Left lung (tissue), 10 donors: ENCODE measurements around the gene NT5DC1. TPM values are rescaled to one million over a fixed set of nuclear protein-coding genes. Genes with fewer than 3 reads are reported as not detected.
"Not testable (repeated sequence)": the region's sequence is repeated elsewhere in the genome, so short reads cannot be mapped to it uniquely, and the experiment has no call there.

Experiments
- ATAC-seq: fragments of 200-7000 bp; cut with Tn5 transposase; one replicate; pipeline ENCODE4 v1.9.1; 2020; ENCODE audit warnings: moderate library complexity
- DNase-seq, 4 donors: peaks; one replicate each; pipeline ENCODE4 v3.0.0-alpha.2; 2013 to 2020
- H3K27ac ChIP-seq, 2 donors: fragments of 200-600 bp; sonication (generic) in 1 of 2; one replicate each; pipeline versions ENCODE4 v1.5.0 to v1.8.0; 2020 to 2021
- H3K27me3 ChIP-seq, 2 donors: fragments of 200-600 bp; sonication (generic) in 1 of 2; one replicate each; pipeline versions ENCODE4 v1.5.0 to v1.8.0; 2020 to 2021
- H3K36me3 ChIP-seq, 2 donors: fragments of 200-600 bp; sonication (generic) in 1 of 2; one replicate each; pipeline versions ENCODE4 v1.5.0 to v1.8.0; 2020 to 2021
- H3K4me1 ChIP-seq, 2 donors: fragments of 200-600 bp; one replicate each; pipeline ENCODE4 v1.8.0; 2021
- H3K4me3 ChIP-seq, 2 donors: fragments of 200-600 bp; sonication (generic) in 1 of 2; one replicate each; pipeline versions ENCODE4 v1.5.0 to v1.8.0; 2020 to 2021; ENCODE audit warnings: mild to moderate bottlenecking in 1 of 2
- H3K9me3 ChIP-seq, 2 donors: fragments of 200-600 bp; sonication (generic) in 1 of 2; one replicate each; pipeline versions ENCODE4 v1.5.0 to v1.8.0; 2020 to 2021
- CTCF ChIP-seq, 2 donors: fragments of 200-600 bp; sonication (generic) in 1 of 2; IDR thresholded peaks; one replicate each; pipeline versions ENCODE4 v1.5.0 to v1.8.0; 2021; ENCODE audit warnings: antibody characterized with exemption in 2 of 2
- intact Hi-C, 2 donors: fragments of 100-400 bp; cut with DNase I; formaldehyde crosslinking; loops; one replicate each; pipeline versions ENCODE4 v1.11.2 to v1.14.2; 2022
- polyA plus RNA-seq, 6 donors: library from polyadenylated mRNA; unstranded; fragments of 120-200 nt; gene quantifications; one replicate each; pipeline ENCODE4 v1.2.1, GENCODE V29; 2013; ENCODE audit not compliant: insufficient read length in 6 of 6
- total RNA-seq, 2 donors: library from RNA; stranded (reverse); fragmentation: NEBNext Ultra II Directional; extraction: Animal tissue kit (Norgen Biotek cat#: 25700); gene quantifications; one replicate each; pipeline ENCODE4 v1.2.1, GENCODE V29; 2021
- donor health status: DM: no; HTN: yes; CAD: no.
- donor health status: DM: no; HTN: no; CAD: no.

The NT5DC1 gene
- total and polyA plus RNA-seq, 8 donors = 36.9 to 56.8 (median 49.9) TPM

GRCh38 chr6:116280933-116281316, 180.3 kb downstream of the NT5DC1 start:
- Histone ChIP-seq H3K27me3 (no peaks in the 10 kb centered on the region), H3K27ac (peak overlapping the region in 1 of 2 donors; percentile 98), H3K9me3 (no peaks in the 10 kb centered on the region), H3K4me3 (no peak overlapping the region), H3K4me1 (peaks cover 15 to 40% of the 10 kb centered on the region in 2 donors), H3K36me3 (no peaks in the 10 kb centered on the region)
- intact Hi-C loops = loop anchor here in 1 of 2 donors (10.0 kb wide), 1 partner anchor 254 kb away; no protein-coding TSS in a partner anchor
- DNase-seq = no peak
- TF ChIP-seq CTCF (IDR thresholded peaks at IDR 0.05) = no peak
- no peak for ATAC-seq

GRCh38 chr6:116282698-116283097, 182.0 kb downstream of the NT5DC1 start:
- H3K27ac ChIP-seq = no peak overlapping the region
- no peak for DNase-seq
- intact Hi-C loops = loop anchor here in 1 of 2 donors (10.0 kb wide), 1 partner anchor 252 kb away; no protein-coding TSS in a partner anchor

GRCh38 chr6:116283191-116283590, 182.5 kb downstream of the NT5DC1 start:
- TF ChIP-seq CTCF (IDR thresholded peaks at IDR 0.05) = no peak
- DNase-seq = no peak
- Histone ChIP-seq H3K27ac (no peak overlapping the region), H3K27me3 (no peaks in the 10 kb centered on the region), H3K4me1 (peaks cover 4 to 23% of the 10 kb centered on the region in 2 donors), H3K4me3 (no peak overlapping the region), H3K9me3 (no peaks in the 10 kb centered on the region), H3K36me3 (no peaks in the 10 kb centered on the region)
- ATAC-seq = no peak
- intact Hi-C loops = loop anchor here in 1 of 2 donors (10.0 kb wide), 1 partner anchor 252 kb away; no protein-coding TSS in a partner anchor

More at GRCh38 chr6:116282698-116283097, 182.0 kb downstream of the NT5DC1 start:
- ATAC-seq = no peak
- Histone ChIP-seq H3K27me3 (no peaks in the 10 kb centered on the region), H3K4me1 (peaks cover 9 to 28% of the 10 kb centered on the region in 2 donors), H3K4me3 (no peak overlapping the region), H3K9me3 (no peaks in the 10 kb centered on the region), H3K36me3 (no peaks in the 10 kb centered on the region)
- TF ChIP-seq CTCF (IDR thresholded peaks at IDR 0.05) = no peak

- intact Hi-C loops = loop anchor here in 1 of 2 donors (10.0 kb wide), 1 partner anchor 250 kb away; no protein-coding TSS in a partner anchor
- ATAC-seq = not testable (repeated sequence)
These were observed 184.3 kb downstream of the NT5DC1 start for GRCh38 chr6:116284984-116285383.

GRCh38 chr6:116286773-116287358, 186.2 kb downstream of the NT5DC1 start:
- H3K36me3 ChIP-seq = no peaks in the 10 kb centered on the region
- intact Hi-C loops = loop anchor here in 1 of 2 donors (10.0 kb wide), 1 partner anchor 248 kb away; no protein-coding TSS in a partner anchor
- no peak overlapping the region for H3K27ac ChIP-seq
- TF ChIP-seq CTCF (IDR thresholded peaks at IDR 0.05) = no peak
- H3K4me1 ChIP-seq = peaks cover 0 to 6% of the 10 kb centered on the region in 2 donors
- DNase-seq = no peak
- H3K9me3 ChIP-seq = no peaks in the 10 kb centered on the region
- no peaks in the 10 kb centered on the region for H3K27me3 ChIP-seq
- ATAC-seq = no peak
- H3K4me3 ChIP-seq = no peak overlapping the region

More at GRCh38 chr6:116284984-116285383, 184.3 kb downstream of the NT5DC1 start:
- H3K4me1 ChIP-seq = peaks cover 0 to 13% of the 10 kb centered on the region in 2 donors
- H3K9me3 ChIP-seq, H3K4me3 ChIP-seq, H3K27ac ChIP-seq, H3K36me3 ChIP-seq, H3K27me3 ChIP-seq, DNase-seq: not testable (repeated sequence)
